Fibroblast of upper back skin (primary cell): ENCODE results near the gene GANAB.
"Not testable (repeated sequence)": the region's sequence is repeated elsewhere in the genome, so short reads cannot be mapped to it uniquely, and the experiment has no call there.

ENCODE experiments used
- DNase-seq: peaks from one replicate; pipeline ENCODE4 v3.0.0-alpha.2; 2013

Gene GANAB

GRCh38 chr11:62666259-62666926, 20.0 kb upstream of the GANAB start:
- no peak for DNase-seq

DNA sequence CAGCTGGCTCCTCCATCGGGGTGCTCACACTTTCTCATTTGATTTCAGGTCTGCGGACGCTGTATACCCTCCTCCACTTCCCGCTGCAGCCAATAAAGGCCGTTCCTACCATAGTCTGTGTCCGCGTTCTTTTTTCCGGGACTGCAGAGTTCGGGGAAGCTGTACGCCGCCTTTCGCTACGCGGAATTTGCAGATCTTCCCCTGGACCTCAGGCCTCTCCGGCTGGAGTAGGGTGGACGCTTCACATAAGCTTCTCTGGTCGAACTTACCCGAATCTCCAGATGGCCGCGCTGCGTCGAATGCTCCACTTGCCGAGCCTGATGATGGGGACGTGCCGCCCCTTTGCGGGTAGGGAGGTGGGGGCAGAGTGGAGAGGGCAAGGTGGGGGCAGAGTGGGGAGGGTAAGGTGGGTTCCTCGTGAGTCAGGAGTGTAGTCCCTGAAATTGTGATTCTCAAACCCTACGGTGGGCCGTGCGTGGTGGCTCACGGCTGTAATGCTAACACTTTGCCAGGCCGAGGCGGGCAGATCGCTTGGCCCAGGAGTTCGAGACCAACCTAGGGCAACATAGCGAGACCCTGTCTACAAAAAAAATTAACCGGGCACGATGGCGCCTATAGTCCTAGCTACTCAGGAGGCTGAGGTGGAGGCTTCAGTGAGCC, 19.3 kb upstream of the GANAB start:
- peak; percentile 42 for DNase-seq

DNA sequence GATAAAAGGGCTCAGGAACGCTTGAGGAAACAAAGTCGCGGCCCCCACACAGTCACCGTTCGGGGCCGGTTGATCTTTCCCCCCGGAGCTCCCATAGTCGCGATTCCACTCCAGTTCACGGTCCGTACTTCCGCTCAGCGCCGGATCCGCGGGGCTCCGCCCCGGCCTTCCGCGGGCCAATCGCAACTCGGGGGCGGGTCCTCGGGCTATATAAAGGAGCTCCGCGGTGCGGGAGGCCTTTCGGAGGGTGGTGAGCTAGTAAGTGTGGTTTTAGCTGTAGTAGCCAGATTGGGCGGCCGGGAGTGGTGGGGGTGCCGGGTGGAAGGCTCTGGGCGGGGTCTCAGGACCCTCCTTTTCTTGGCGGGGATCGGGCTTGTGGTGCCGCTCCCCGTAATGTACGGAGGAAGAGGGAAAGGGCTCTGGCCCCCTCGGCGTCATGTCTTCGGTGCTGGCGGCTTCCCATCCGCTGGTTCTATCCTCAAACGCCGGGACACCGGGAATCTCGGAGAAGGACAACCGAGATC, 18.7 kb upstream of the GANAB start, which contains the start of the genes C11orf98 and CSKMT:
Gene C11orf98 (minus strand): TSS at position 136 of the 524 bp plus-strand sequence. CDS start 41 bp downstream, at position 95.
Gene CSKMT (plus strand): TSS at position 238 of the 524 bp plus-strand sequence. CDS start 568 bp downstream, outside the sequence.
- peak; percentile 94 for DNase-seq

DNA sequence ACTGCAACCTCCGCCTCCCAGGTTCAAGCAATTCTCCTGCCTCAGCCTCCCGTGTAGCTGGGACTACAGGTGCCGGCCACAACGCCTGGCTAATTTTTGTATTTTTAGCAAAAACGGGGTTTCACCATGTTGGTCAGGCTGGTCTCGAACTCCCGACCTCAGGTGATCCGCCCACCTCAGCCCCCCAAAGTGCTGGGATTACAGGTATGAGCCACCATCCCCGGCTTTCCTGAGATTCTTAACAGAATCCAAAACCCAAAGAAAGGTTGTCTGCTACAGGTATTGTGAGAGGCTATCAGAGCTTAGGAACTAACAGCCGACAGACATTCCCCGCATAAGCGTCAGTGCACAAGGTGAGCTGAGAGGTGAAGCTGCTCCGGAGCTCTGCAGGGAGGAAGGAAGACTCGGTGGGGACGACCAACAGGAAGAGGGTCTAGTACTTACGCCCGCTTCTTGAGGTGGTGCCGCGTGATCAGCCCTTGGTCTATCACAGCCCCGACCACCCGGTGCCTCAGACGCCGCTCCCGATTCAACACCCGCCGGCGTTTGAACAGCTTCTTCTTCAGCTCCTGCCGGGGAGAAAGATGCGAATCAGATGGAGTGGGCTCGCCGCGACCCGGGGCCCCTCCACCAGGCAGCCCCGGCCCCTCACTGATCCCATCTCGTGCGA, 18.1 kb upstream of the GANAB start:
- DNase-seq: peak; percentile 35

DNA sequence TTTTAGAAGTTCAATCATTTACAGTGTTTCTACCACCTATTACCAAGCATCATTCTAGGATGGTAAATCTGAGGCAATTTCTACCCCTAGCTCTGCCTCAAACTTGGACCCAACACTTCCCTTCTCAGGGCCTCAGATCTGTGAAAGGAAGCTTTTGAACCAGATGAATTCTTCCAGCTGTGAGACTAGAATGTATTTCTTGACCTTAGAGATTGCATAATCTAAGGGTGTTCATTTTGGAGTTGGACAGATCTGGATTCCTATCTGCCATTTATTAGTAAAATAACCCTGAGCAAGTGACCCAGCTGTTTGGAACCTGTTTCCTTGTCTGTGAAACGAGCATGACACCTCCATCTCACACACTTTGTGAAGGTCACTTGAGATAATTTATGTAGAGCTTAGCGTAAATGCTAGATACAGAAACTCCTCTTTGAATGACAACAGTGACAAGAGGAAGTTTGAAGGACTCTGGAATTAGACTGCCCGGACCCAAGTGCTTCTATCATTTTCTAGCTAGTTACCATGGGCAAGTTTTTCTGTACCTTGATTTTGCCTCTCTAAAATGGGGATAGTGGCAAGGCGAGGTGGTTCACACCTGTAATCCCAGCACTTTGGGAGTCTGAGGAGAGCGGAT, 10.5 kb upstream of the GANAB start:
- DNase-seq: no peak

GRCh38 chr11:62654297-62654696, 7.9 kb upstream of the GANAB start:
- DNase-seq: no peak

DNA sequence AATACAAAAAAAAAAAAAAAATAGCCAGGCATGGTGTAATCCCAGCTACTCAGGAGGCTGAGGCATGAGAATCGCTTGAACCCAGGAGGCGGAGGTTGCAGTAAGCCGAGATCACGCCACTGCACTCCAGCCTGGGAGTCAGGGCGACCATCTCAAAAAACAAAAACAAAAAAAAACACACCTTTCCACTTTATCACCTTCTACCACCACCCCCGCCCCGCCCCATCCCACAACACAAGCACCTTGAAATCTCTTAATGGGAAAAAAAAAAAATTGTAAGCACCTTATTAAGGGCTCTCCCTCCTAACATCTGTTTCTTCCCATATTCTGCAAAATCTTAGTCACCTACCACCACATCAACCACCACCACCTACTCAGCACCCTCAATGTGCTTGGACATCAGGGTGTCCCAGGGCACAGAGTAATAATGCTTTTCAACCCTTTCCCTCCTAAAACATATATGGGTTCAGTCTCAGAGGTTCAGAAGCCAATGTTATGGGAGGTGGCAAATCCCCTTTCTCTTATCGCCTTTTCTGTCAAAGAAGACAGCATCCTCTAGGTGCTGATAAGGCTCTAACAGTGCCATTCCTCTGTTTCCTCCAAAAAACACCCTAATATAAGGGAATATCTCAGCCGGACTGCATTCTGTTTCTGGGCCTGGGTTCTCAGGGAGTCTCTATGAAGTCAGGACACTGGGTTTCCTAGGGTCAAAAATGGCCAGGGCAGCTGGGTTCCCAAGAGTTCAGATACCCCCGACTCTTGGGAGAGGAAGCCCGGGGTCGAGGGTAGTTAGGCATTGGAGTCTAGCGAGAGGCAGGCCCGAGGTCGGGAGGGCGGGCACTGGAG, 6.0 kb upstream of the GANAB start:
- DNase-seq: no peak

GRCh38 chr11:62650283-62650682, 3.9 kb upstream of the GANAB start:
- not testable (repeated sequence) for DNase-seq

- no peak for DNase-seq
Measured at GRCh38 chr11:62649486-62649885, 3.1 kb upstream of the GANAB start.

GRCh38 chr11:62648967-62649364, 2.6 kb upstream of the GANAB start:
- no peak for DNase-seq

GRCh38 chr11:62648185-62648966, 2.0 kb upstream of the GANAB start:
- no peak for DNase-seq

DNA sequence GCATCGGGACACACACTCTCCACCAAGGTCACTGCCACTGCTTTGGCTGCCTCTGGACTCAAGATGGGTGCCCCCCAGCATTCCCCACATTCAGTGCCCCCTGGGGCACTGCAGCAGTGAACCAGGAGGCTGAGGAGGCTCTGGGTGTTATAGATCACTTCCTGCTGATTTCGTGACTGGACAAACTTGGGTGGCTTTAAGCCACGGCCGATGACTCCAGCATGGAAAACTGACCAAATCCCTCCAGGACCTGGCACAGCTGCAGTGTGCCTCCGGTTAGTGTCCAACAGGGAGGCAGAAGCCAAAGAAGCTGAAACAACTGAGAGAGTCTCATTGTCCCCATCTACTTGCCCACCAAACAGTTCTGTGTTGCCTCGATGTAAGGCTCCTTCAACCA, 1.2 kb upstream of the GANAB start:
- DNase-seq: no peak

DNA sequence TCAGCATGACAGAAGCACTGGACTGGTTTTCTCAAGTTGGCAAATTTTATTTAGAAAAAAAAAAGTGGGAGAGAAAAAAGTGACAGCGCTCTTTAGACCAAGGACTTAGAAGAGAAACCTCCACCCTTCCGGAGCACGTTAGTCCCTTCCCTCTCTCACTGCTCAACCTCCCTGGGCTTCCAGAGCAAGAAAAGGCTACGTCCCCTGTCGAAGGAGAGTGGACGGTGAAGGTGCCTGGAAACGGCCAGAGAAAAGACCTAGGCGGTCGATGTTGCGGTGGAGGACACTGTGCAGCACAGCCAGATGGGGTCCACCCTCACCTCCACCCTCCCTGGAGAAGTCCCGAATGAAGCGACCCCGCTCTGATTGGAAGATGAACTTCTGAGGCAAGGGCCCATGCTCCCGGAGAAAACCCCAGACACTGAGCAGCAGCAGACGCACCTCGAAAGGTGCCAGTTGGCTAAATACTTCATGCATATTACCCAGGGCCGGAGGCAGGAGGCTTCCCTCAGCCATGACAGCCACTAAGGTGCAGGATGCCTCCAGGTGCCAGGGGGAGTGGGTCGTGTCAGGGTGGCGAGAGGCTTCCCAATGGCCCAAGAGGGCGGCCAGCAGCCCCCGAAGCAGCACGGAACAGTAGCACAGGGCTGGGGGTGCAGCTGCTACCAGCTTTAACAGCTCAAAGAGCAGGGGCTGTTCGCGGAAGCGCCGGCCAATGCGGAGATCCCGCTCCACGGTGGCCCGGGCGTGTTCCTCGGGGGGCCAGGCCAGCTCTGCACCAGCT, 604 bp upstream of the GANAB start:
- no peak for DNase-seq

- no peak for DNase-seq
Measured at GRCh38 chr11:62645671-62645945, 805 bp downstream of the GANAB start.

- no peak for DNase-seq
Measured at GRCh38 chr11:62644220-62644619, 2.2 kb downstream of the GANAB start.

- no peak for DNase-seq
Measured at GRCh38 chr11:62632492-62632891, 13.9 kb downstream of the GANAB start.

- no peak for DNase-seq
Measured at GRCh38 chr11:62627713-62628112, 18.7 kb downstream of the GANAB start.

DNA sequence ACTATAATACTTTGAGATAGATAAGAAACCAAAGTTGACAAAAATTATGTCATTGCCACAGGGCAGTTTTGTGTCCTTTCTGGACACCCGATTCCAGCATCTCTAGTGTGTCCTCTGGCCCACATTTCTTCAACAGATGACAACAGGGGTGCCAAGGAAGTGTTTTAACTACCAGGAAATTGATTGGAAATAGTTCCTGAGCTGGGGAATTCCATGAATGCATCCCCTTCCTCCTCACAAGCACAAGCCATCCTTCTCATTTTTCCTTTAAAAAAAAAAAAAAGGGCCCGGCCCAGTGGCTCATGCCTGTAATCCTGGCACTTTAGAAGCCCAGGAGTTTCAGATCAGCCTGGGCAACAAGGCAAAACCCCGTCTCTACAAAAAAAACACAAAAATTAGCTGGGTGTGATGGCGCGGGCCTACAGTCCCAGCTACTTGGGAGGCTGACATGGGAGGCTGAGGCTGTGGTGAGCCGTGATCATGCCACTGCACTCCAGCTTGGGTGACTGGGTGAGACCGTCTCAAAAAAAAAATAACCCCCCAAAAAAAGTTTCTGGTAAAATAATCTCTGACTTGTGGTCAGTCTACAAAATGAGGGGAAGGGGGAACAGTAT, 23.8 kb downstream of the GANAB start:
- peak; percentile 10 for DNase-seq

GRCh38 chr11:62621567-62622470, 24.6 kb downstream of the GANAB start, which contains the start of gene B3GAT3:
B3GAT3 (minus strand) TSS chr11:62621986; CDS start chr11:62621947, 39 bp downstream.
- peak; percentile 97 for DNase-seq
